Smooth muscle cell (in vitro differentiated cells): Measurements from ENCODE around the gene ULBP3. TPM values are rescaled to one million over a fixed set of nuclear protein-coding genes. Genes with fewer than 3 reads are reported as not detected.
"Not testable (repeated sequence)": the region's sequence is repeated elsewhere in the genome, so short reads cannot be mapped to it uniquely, and the experiment has no call there.

Experiments used
- DNase-seq: peaks from one replicate; lab custom pipeline; 2025; ENCODE audit not compliant: unreplicated experiment; lab: John Stamatoyannopoulos, UW
- H2AFZ ChIP-seq: fragments of 200-600 bp; sonication (generic); 2 replicates; pipeline ENCODE4 v1.6.0; 2016; ENCODE audit warnings: antibody characterized with exemption, low read depth, mild to moderate bottlenecking
- H3F3A ChIP-seq: fragments of 200-600 bp; sonication (generic); 2 replicates; pipeline ENCODE4 v1.6.0; 2017; ENCODE audit warnings: antibody characterized with exemption, low read depth
- H3K27ac ChIP-seq: fragments of 200-600 bp; sonication (generic); 2 replicates; pipeline ENCODE4 v1.5.1; 2016; ENCODE audit warnings: low read depth, mild to moderate bottlenecking
- H3K27me3 ChIP-seq: fragments of 200-600 bp; sonication (generic); 2 replicates; pipeline ENCODE4 v1.6.1; 2016; ENCODE audit warnings: low read depth, mild to moderate bottlenecking
- H3K36me3 ChIP-seq: fragments of 200-600 bp; sonication (generic); 2 replicates; pipeline ENCODE4 v1.5.1; 2016; ENCODE audit warnings: low read depth
- H3K4me1 ChIP-seq: fragments of 200-600 bp; sonication (generic); 2 replicates; pipeline ENCODE4 v1.5.1; 2016; ENCODE audit warnings: low read depth
- H3K4me2 ChIP-seq: fragments of 200-600 bp; sonication (generic); 2 replicates; pipeline ENCODE4 v1.6.0; 2016; ENCODE audit warnings: mild to moderate bottlenecking
- H3K4me3 ChIP-seq: fragments of 200-600 bp; sonication (generic); 2 replicates; pipeline ENCODE4 v1.5.1; 2016; ENCODE audit warnings: mild to moderate bottlenecking
- H3K79me2 ChIP-seq: fragments of 200-600 bp; sonication (generic); 2 replicates; pipeline ENCODE4 v1.6.0; 2016; ENCODE audit warnings: low read depth, mild to moderate bottlenecking
- H3K9ac ChIP-seq: fragments of 200-600 bp; sonication (generic); 2 replicates; pipeline ENCODE4 v1.6.0; 2016; ENCODE audit warnings: low read depth
- H3K9me3 ChIP-seq: fragments of 200-600 bp; sonication (generic); replicated peaks from 2 replicates; pipeline ENCODE4 v1.5.1; 2016; ENCODE audit warnings: low read depth
- H4K20me1 ChIP-seq: fragments of 200-600 bp; sonication (generic); 2 replicates; pipeline ENCODE4 v1.6.0; 2016; ENCODE audit warnings: low read depth
- CTCF ChIP-seq: fragments of 200-600 bp; sonication (generic); IDR thresholded peaks from 2 replicates; pipeline ENCODE4 v1.5.1; 2017; ENCODE audit warnings: borderline replicate concordance, mild to moderate bottlenecking, antibody characterized with exemption; ENCODE audit not compliant: insufficient read depth, poor library complexity, severe bottlenecking
- WGBS: methylation state at CpG from one replicate; pipeline ENCODE4 v1.1.7; 2016; ENCODE audit warnings: low lambda C conversion rate; 5-methylcytosine and 5-hydroxymethylcytosine counted together
- polyA plus RNA-seq: library from polyadenylated mRNA; unstranded; fragments of >200 nt; fragmentation: Nextera tagmentation; extraction: Ambion mirVana; gene quantifications from 2 replicates; pipeline ENCODE4 v1.2.1, GENCODE V29; 2016
- total RNA-seq: library from RNA; depleted of rRNA; stranded (reverse); fragments of >200 nt; gene quantifications from 2 replicates; pipeline ENCODE4 v1.2.3, GENCODE V29; 2014

ULBP3 gene
- total and polyA plus RNA-seq, 2 experiments from 2014 or later: 2.4 to 11.7 TPM

- no peaks in the 10 kb centered on the region for H3K79me2 ChIP-seq
- no peaks in the 10 kb centered on the region for H4K20me1 ChIP-seq
- H3K4me1 ChIP-seq: no peaks in the 10 kb centered on the region
- H3K4me3 ChIP-seq: peak overlapping the region; percentile 54
- no peak overlapping the region for H3K27ac ChIP-seq
- no peak for TF ChIP-seq CTCF
- H3K4me2 ChIP-seq: peak overlapping the region; percentile 86
- H3F3A ChIP-seq: peaks cover 14% of the 10 kb centered on the region
- 69% methylated on average over 11 of the region's 11 CpGs for WGBS
- H3K36me3 ChIP-seq: no peaks in the 10 kb centered on the region
- H3K27me3 ChIP-seq: peaks cover 10% of the 10 kb centered on the region
- DNase-seq: no peak
- H2AFZ ChIP-seq: no peak overlapping the region
- H3K9me3 ChIP-seq: no peaks in the 10 kb centered on the region
- no peak overlapping the region for H3K9ac ChIP-seq
Observed at GRCh38 chr6:150069706-150070105, 785 bp upstream of the ULBP3 start.

DNA sequence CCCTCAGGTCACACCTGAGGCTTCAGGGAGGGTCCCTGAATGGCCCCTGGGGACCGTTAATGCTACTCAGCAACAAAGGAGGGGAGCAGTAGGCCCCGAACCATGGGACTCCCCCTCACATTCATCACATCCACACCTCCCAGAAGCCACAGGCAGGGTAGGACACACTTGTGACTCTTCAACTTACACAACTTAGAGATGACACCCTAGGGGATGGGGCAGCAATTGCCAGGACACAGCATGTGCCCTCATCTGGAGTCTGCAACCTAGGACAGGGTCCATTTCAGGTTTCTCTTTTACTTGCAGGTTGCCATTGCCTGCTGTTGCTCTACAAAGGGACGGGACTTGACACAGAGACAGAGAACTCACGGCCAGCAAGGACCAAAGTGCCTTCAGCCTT lies 770 bp downstream of the ULBP3 start:
- WGBS: 61% methylated on average over 4 of the region's 4 CpGs
- Histone ChIP-seq H3K4me1 (no peaks in the 10 kb centered on the region), H3K27ac (no peak overlapping the region), H3K9ac (peak overlapping the region; percentile 39), H4K20me1 (no peaks in the 10 kb centered on the region), H3K27me3 (peaks cover 6% of the 10 kb centered on the region), H3K9me3 (no peaks in the 10 kb centered on the region), H3K4me3 (peak overlapping the region; percentile 54), H3K79me2 (no peaks in the 10 kb centered on the region), H3F3A (peaks cover 9% of the 10 kb centered on the region), H3K36me3 (no peaks in the 10 kb centered on the region), H2AFZ (peak overlapping the region; percentile 71), H3K4me2 (peak overlapping the region; percentile 86)
- no peak for TF ChIP-seq CTCF
- DNase-seq: no peak

GRCh38 chr6:150065083-150065482 lies 3.8 kb downstream of the ULBP3 start:
- Histone ChIP-seq H3K9ac (no peak overlapping the region), H3K79me2 (no peaks in the 10 kb centered on the region), H3F3A (peaks cover 6% of the 10 kb centered on the region), H4K20me1 (no peaks in the 10 kb centered on the region), H3K4me3 (no peak overlapping the region), H3K27ac (no peak overlapping the region), H3K9me3 (no peaks in the 10 kb centered on the region), H3K36me3 (no peaks in the 10 kb centered on the region), H3K27me3 (peaks cover 6% of the 10 kb centered on the region), H2AFZ (no peak overlapping the region), H3K4me2 (no peak overlapping the region), H3K4me1 (no peaks in the 10 kb centered on the region)
- no peak for DNase-seq
- WGBS: 82% methylated on average over 2 of the region's 2 CpGs
- TF ChIP-seq CTCF: no peak

DNA sequence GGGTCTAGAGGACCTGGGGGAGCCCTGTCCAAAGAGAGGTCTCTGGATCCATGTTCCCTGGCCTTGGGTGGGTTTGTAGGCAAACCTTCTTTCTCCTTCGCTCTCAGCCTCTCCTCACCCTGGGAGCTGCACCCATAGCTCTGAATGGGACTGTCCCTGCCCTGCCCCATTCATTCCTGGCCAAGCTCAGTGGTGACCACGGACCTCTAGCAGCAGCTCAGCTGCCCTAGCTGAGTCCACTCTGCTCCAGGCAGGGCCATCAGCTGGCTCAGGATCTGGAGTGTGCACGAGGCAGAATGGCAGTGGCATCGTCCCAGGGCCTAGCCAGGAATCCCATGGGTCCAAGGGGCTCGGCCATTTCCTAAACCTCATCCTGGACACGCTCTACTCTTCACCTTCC lies 5.3 kb downstream of the ULBP3 start:
- no peaks in the 10 kb centered on the region for H4K20me1 ChIP-seq
- no peak for DNase-seq
- H3K4me1 ChIP-seq: no peaks in the 10 kb centered on the region
- H3K27ac ChIP-seq: no peak overlapping the region
- H2AFZ ChIP-seq: no peak overlapping the region
- no peak for TF ChIP-seq CTCF
- peaks cover 15% of the 10 kb centered on the region for H3K27me3 ChIP-seq
- H3K4me2 ChIP-seq: no peak overlapping the region
- no peaks in the 10 kb centered on the region for H3K79me2 ChIP-seq
- H3F3A ChIP-seq: no peaks in the 10 kb centered on the region
- no peak overlapping the region for H3K4me3 ChIP-seq
- WGBS: 92% methylated on average over 6 of the region's 6 CpGs
- no peak overlapping the region for H3K9ac ChIP-seq
- H3K9me3 ChIP-seq: no peaks in the 10 kb centered on the region
- no peaks in the 10 kb centered on the region for H3K36me3 ChIP-seq

GRCh38 chr6:150059973-150060372 lies 8.9 kb downstream of the ULBP3 start:
- H3K36me3 ChIP-seq, H3K9me3 ChIP-seq, H3K4me2 ChIP-seq, H3K4me3 ChIP-seq, DNase-seq, H3K9ac ChIP-seq, H3K79me2 ChIP-seq, H2AFZ ChIP-seq, H3K4me1 ChIP-seq, H4K20me1 ChIP-seq, H3F3A ChIP-seq, H3K27ac ChIP-seq: not testable (repeated sequence)
- WGBS: 91% methylated on average over 7 of the region's 7 CpGs
- H3K27me3 ChIP-seq: peaks cover 42% of the 10 kb centered on the region
